DOHH2 (cell line): Measurements from ENCODE around the gene SLC6A17.

ENCODE experiments used
- H3F3A ChIP-seq: fragments of 200-600 bp; sonication (generic), shearing (Covaris generic); 2 replicates; pipeline ENCODE4 v1.6.0; 2016; ENCODE audit warnings: antibody characterized with exemption, mild to moderate bottlenecking; ENCODE audit not compliant: control insufficient read depth, insufficient read depth
- H3K27ac ChIP-seq: fragments of 200-600 bp; sonication (generic); 2 replicates; pipeline ENCODE4 v1.5.1; 2014; ENCODE audit warnings: low read depth, mild to moderate bottlenecking, low read length, moderate library complexity
- H3K27me3 ChIP-seq: fragments of 200-600 bp; sonication (generic); 2 replicates; pipeline ENCODE4 v1.6.1; 2014; ENCODE audit warnings: mild to moderate bottlenecking, low read length, mixed read lengths; ENCODE audit not compliant: control insufficient read depth
- H3K36me3 ChIP-seq: fragments of 200-600 bp; sonication (generic); 2 replicates; pipeline ENCODE4 v1.6.1; 2014; ENCODE audit warnings: mild to moderate bottlenecking, low read length, moderate library complexity, mixed read lengths; ENCODE audit not compliant: control insufficient read depth
- H3K4me1 ChIP-seq: fragments of 200-600 bp; sonication (generic); 2 replicates; pipeline ENCODE4 v1.6.1; 2014; ENCODE audit warnings: mild to moderate bottlenecking, low read length, mixed read lengths; ENCODE audit not compliant: control insufficient read depth
- H3K4me2 ChIP-seq: fragments of 200-600 bp; sonication (generic); 2 replicates; pipeline ENCODE4 v1.6.0; 2014; ENCODE audit warnings: mild to moderate bottlenecking, low read length, moderate library complexity
- H3K4me3 ChIP-seq: fragments of 200-600 bp; sonication (generic); 2 replicates; pipeline ENCODE4 v1.5.1; 2014; ENCODE audit warnings: mild to moderate bottlenecking, low read length, mixed read lengths
- H3K79me2 ChIP-seq: fragments of 200-600 bp; sonication (generic); 2 replicates; pipeline ENCODE4 v1.6.1; 2014; ENCODE audit warnings: mild to moderate bottlenecking, low read length, mixed read lengths; ENCODE audit not compliant: control insufficient read depth
- H3K9me2 ChIP-seq: fragments of 200-600 bp; sonication (generic); replicated peaks from 2 replicates; pipeline ENCODE4 v1.6.1; 2014; ENCODE audit warnings: mild to moderate bottlenecking, low read length, mixed read lengths; ENCODE audit not compliant: control insufficient read depth
- H3K9me3 ChIP-seq: fragments of 200-600 bp; sonication (generic); 2 replicates; pipeline ENCODE4 v1.6.1; 2014; ENCODE audit warnings: antibody characterized with exemption, low read length, mixed read lengths; ENCODE audit not compliant: control insufficient read depth, insufficient read depth
- H4K20me1 ChIP-seq: fragments of 200-600 bp; sonication (generic); 2 replicates; pipeline ENCODE4 v1.6.0; 2014; ENCODE audit warnings: low read depth, mild to moderate bottlenecking, antibody characterized with exemption, low read length, moderate library complexity; ENCODE audit not compliant: control insufficient read depth, insufficient read depth
- EZH2phosphoT487 ChIP-seq: fragments of 200-600 bp; sonication (generic); IDR thresholded peaks from 2 replicates; pipeline ENCODE4 v1.6.1; 2017; ENCODE audit warnings: borderline replicate concordance, mild to moderate bottlenecking, antibody characterized with exemption, low read length, moderate library complexity, mixed read lengths
- TF ChIP-seq, protein P1 (sequence below): fragments of 200-600 bp; sonication (generic); IDR thresholded peaks from one replicate; pipeline ENCODE4 v1.5.1; 2014; ENCODE audit warnings: antibody characterized with exemption, mild to moderate bottlenecking, low read depth, low read length; ENCODE audit not compliant: poor library complexity, severe bottlenecking

Gene SLC6A17

DNA sequence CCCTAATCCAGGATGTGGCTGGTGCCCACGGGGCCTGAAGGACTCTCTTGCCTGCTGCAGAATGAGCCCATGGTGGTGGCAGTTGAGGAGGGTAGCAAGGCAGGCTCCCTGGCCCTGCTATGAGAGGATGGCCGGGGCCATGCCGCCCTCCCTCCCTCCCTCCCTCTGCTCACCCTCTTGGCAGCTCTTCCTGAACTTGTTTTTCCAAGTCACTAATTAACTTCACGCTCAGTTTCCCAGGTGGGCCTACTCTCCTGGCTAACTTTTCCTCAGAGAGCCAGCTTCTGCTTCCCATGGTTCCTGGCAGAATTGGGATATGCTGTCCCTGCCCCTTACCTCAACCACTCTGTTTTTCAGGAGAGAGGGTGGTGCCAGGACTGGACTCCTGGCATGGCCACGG is 70.0 kb downstream of the SLC6A17 start:
- H3K4me1 ChIP-seq = no peaks in the 10 kb centered on the region
- H3K4me2 ChIP-seq = no peak overlapping the region
- no peaks in the 10 kb centered on the region for H3K9me3 ChIP-seq
- no peaks in the 10 kb centered on the region for H3K79me2 ChIP-seq
- H3K4me3 ChIP-seq = no peak overlapping the region
- H3F3A ChIP-seq = no peaks in the 10 kb centered on the region
- H3K9me2 ChIP-seq = no peaks in the 10 kb centered on the region
- no peaks in the 10 kb centered on the region for H3K27me3 ChIP-seq
- peaks cover 5% of the 10 kb centered on the region for H3K36me3 ChIP-seq
- H4K20me1 ChIP-seq = no peaks in the 10 kb centered on the region
- TF ChIP-seq, protein P1, sequence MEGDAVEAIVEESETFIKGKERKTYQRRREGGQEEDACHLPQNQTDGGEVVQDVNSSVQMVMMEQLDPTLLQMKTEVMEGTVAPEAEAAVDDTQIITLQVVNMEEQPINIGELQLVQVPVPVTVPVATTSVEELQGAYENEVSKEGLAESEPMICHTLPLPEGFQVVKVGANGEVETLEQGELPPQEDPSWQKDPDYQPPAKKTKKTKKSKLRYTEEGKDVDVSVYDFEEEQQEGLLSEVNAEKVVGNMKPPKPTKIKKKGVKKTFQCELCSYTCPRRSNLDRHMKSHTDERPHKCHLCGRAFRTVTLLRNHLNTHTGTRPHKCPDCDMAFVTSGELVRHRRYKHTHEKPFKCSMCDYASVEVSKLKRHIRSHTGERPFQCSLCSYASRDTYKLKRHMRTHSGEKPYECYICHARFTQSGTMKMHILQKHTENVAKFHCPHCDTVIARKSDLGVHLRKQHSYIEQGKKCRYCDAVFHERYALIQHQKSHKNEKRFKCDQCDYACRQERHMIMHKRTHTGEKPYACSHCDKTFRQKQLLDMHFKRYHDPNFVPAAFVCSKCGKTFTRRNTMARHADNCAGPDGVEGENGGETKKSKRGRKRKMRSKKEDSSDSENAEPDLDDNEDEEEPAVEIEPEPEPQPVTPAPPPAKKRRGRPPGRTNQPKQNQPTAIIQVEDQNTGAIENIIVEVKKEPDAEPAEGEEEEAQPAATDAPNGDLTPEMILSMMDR = no peak
- TF ChIP-seq EZH2phosphoT487 = no peak
- H3K27ac ChIP-seq = no peak overlapping the region

DNA sequence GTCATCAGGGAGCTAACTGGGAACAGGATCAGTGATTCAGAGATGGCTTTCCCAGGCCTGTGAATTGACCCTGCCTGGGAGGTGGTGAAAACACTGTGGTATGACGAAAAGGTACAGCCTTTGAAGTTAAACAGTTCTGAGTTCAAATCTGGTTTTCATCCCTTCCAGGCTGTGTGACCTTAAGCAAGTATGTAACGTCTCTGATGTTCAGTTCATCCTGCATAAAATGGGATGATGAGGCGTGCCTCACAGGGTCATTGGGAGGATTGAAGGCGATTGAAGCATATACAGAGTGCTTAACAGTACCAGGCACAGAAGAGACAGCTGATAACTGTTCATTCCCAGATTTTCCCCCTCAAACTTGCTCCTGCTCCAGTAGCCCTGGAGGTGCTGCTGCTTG is 70.8 kb downstream of the SLC6A17 start:
- Histone ChIP-seq H3F3A (no peaks in the 10 kb centered on the region), H3K79me2 (no peaks in the 10 kb centered on the region), H3K27me3 (no peaks in the 10 kb centered on the region), H3K9me3 (no peaks in the 10 kb centered on the region), H4K20me1 (no peaks in the 10 kb centered on the region), H3K4me2 (no peak overlapping the region), H3K27ac (no peak overlapping the region), H3K9me2 (no peaks in the 10 kb centered on the region), H3K4me1 (no peaks in the 10 kb centered on the region), H3K4me3 (no peak overlapping the region), H3K36me3 (peaks cover 5% of the 10 kb centered on the region)
- TF ChIP-seq EZH2phosphoT487 = no peak
- TF ChIP-seq, protein P1 = no peak

DNA sequence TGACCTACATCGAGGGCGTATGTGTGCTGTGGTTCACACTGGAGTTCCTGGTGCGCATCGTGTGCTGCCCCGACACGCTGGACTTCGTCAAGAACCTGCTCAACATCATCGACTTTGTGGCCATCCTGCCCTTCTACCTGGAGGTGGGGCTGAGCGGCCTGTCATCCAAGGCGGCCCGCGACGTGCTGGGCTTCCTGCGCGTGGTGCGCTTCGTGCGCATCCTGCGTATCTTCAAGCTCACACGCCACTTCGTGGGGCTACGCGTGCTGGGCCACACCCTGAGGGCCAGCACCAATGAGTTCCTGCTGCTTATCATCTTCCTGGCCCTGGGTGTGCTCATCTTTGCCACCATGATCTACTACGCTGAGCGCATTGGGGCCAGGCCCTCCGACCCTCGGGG is 72.8 kb downstream of the SLC6A17 start:
- H3K9me3 ChIP-seq = no peaks in the 10 kb centered on the region
- H3K4me2 ChIP-seq = no peak overlapping the region
- H3K4me3 ChIP-seq = no peak overlapping the region
- H3K36me3 ChIP-seq = peaks cover 5% of the 10 kb centered on the region
- TF ChIP-seq, protein P1 = no peak
- TF ChIP-seq EZH2phosphoT487 = no peak
- H3K4me1 ChIP-seq = no peaks in the 10 kb centered on the region
- no peaks in the 10 kb centered on the region for H3K9me2 ChIP-seq
- H4K20me1 ChIP-seq = no peaks in the 10 kb centered on the region
- H3F3A ChIP-seq = no peaks in the 10 kb centered on the region
- H3K27me3 ChIP-seq = no peaks in the 10 kb centered on the region
- H3K27ac ChIP-seq = no peak overlapping the region
- no peaks in the 10 kb centered on the region for H3K79me2 ChIP-seq

DNA sequence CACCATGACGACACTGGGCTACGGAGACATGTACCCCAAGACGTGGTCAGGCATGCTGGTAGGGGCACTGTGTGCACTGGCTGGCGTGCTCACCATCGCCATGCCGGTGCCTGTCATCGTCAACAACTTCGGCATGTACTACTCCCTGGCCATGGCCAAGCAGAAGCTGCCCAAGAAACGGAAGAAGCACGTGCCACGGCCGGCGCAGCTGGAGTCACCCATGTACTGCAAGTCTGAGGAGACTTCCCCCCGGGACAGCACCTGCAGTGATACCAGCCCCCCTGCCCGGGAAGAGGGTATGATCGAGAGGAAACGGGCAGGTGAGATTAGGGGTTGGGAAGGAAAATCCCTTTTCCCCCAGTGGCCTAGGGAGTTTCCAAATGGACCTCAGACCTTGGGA is 73.3 kb downstream of the SLC6A17 start:
- Histone ChIP-seq H4K20me1 (no peaks in the 10 kb centered on the region), H3K4me3 (no peak overlapping the region), H3K79me2 (no peaks in the 10 kb centered on the region), H3K9me2 (no peaks in the 10 kb centered on the region), H3K4me1 (no peaks in the 10 kb centered on the region), H3K4me2 (no peak overlapping the region), H3K9me3 (no peaks in the 10 kb centered on the region), H3K36me3 (peaks cover 5% of the 10 kb centered on the region), H3K27me3 (no peaks in the 10 kb centered on the region), H3K27ac (no peak overlapping the region), H3F3A (no peaks in the 10 kb centered on the region)
- TF ChIP-seq EZH2phosphoT487 = no peak
- TF ChIP-seq, protein P1 = no peak
